ENCODE measurements around the gene EGLN3. TPM values are rescaled to one million over a fixed set of nuclear protein-coding genes. Genes with fewer than 3 reads are reported as not detected.

EGLN3 gene
- total RNA-seq (10 to 100 TPM; 23.9 to 46.7 TPM), polyA plus RNA-seq (10 to 100 TPM in 1 of 2 donors, under 1 TPM in 1; 0.33 to 15.7 TPM)
- long read RNA-seq, donor 1, transcript EGLN3-201 (5 exons, 2,709 nt): major isoform, 60 of 80 reads
- long read RNA-seq, donor 1, transcript EGLN3-205 (1 exons, 2,849 nt): minor isoform, 10 of 80 reads
- long read RNA-seq, donor 1, partial matches to known transcripts: 4 of 80 reads
- long read RNA-seq, donor 1, other reads (novel, unspliced or antisense): 5 of 80 reads
- long read RNA-seq, donor 2, transcript EGLN3-201 (5 exons, 2,709 nt): major isoform, 42 of 51 reads
- long read RNA-seq, donor 2, partial matches to known transcripts: 1 of 51 reads
- long read RNA-seq, donor 2, other reads (novel, unspliced or antisense): 3 of 51 reads

GRCh38 chr14:33950320-33951182 is at the start of gene EGLN3:
EGLN3 (minus strand) TSS chr14:33951074; CDS start chr14:33950752, 322 bp downstream.
- no peaks in the 10 kb centered on the region for H3K27me3 ChIP-seq (ENCODE audit: control insufficient read depth in 1 of 2, insufficient read depth in 2 of 2, low read length in 1 of 2)
- intact Hi-C loops (cut with DNase I): loop anchor here in 1 of 2 donors (2.0 to 10.0 kb wide), 3 partner anchors 106 to 148 kb away; no protein-coding TSS in a partner anchor
- WGBS, 2 donors: 0 to 1% methylated on average over 85 to 91 of the region's 91 CpGs
- DNase-seq: peak; percentile 92 to 97
- peak; percentile 98 for ATAC-seq (ENCODE audit: low FRiP score)
- no peaks in the 10 kb centered on the region for H3K4me1 ChIP-seq (ENCODE audit: control insufficient read depth in 1 of 2, insufficient read depth in 2 of 2, low read length in 2 of 2)
- peak within 1 kb of the TSS; percentile 23 to 82 for H3K4me3 ChIP-seq (ENCODE audit: low read length in 2 of 2)
- no peaks in the 10 kb centered on the region for H3K36me3 ChIP-seq (ENCODE audit: control insufficient read depth in 1 of 2, insufficient read depth in 2 of 2, low read length in 1 of 2)
- H3K9me3 ChIP-seq (ENCODE audit: control insufficient read depth, low read length): no peaks in the 10 kb centered on the region
- H3K27ac ChIP-seq (ENCODE audit: low read depth in 1 of 2, low read length in 2 of 2): peak within 1 kb of the TSS in 1 of 2 donors; percentile 15

GRCh38 chr14:34000396-34000795 is 49.5 kb upstream of the EGLN3 start:
- intact Hi-C loops (cut with DNase I): no loop called here
- no peaks in the 10 kb centered on the region for H3K27me3 ChIP-seq (ENCODE audit: control insufficient read depth in 1 of 2, insufficient read depth in 2 of 2, low read length in 1 of 2)
- no peaks in the 10 kb centered on the region for H3K9me3 ChIP-seq (ENCODE audit: control insufficient read depth, low read length)
- DNase-seq (no peak), ATAC-seq (ENCODE audit: low FRiP score) (no peak)
- H3K36me3 ChIP-seq (ENCODE audit: control insufficient read depth in 1 of 2, insufficient read depth in 2 of 2, low read length in 1 of 2): no peaks in the 10 kb centered on the region
- no peak overlapping the region for H3K27ac ChIP-seq (ENCODE audit: low read depth in 1 of 2, low read length in 2 of 2)
- no peak overlapping the region for H3K4me3 ChIP-seq (ENCODE audit: low read length in 2 of 2)
- H3K4me1 ChIP-seq (ENCODE audit: control insufficient read depth in 1 of 2, insufficient read depth in 2 of 2, low read length in 2 of 2): no peaks in the 10 kb centered on the region
- 93 to 96% methylated on average over 4 of the region's 4 CpGs for WGBS, 2 donors

GRCh38 chr14:33999771-34000291 is 49.0 kb upstream of the EGLN3 start:
- intact Hi-C loops (cut with DNase I): no loop called here
- whole genome bisulfite sequencing, 2 donors: 47 to 55% methylated on average over 3 of the region's 3 CpGs

GRCh38 chr14:33997611-33998010 is 46.7 kb upstream of the EGLN3 start:
- H3K4me3 ChIP-seq (ENCODE audit: low read length in 2 of 2): no peak overlapping the region
- 77 to 78% methylated on average over 2 of the region's 2 CpGs for WGBS, 2 donors
- no peaks in the 10 kb centered on the region for H3K9me3 ChIP-seq (ENCODE audit: control insufficient read depth, low read length)
- DNase-seq (no peak), ATAC-seq (ENCODE audit: low FRiP score) (no peak)
- no peaks in the 10 kb centered on the region for H3K4me1 ChIP-seq (ENCODE audit: control insufficient read depth in 1 of 2, insufficient read depth in 2 of 2, low read length in 2 of 2)
- no peaks in the 10 kb centered on the region for H3K27me3 ChIP-seq (ENCODE audit: control insufficient read depth in 1 of 2, insufficient read depth in 2 of 2, low read length in 1 of 2)
- intact Hi-C loops (cut with DNase I): no loop called here
- no peak overlapping the region for H3K27ac ChIP-seq (ENCODE audit: low read depth in 1 of 2, low read length in 2 of 2)
- no peaks in the 10 kb centered on the region for H3K36me3 ChIP-seq (ENCODE audit: control insufficient read depth in 1 of 2, insufficient read depth in 2 of 2, low read length in 1 of 2)

More at GRCh38 chr14:33999771-34000291, 49.0 kb upstream of the EGLN3 start:
- Histone ChIP-seq H3K36me3 (ENCODE audit: control insufficient read depth in 1 of 2, insufficient read depth in 2 of 2, low read length in 1 of 2) (no peaks in the 10 kb centered on the region), H3K9me3 (ENCODE audit: control insufficient read depth, low read length) (no peaks in the 10 kb centered on the region), H3K27me3 (ENCODE audit: control insufficient read depth in 1 of 2, insufficient read depth in 2 of 2, low read length in 1 of 2) (no peaks in the 10 kb centered on the region), H3K4me3 (ENCODE audit: low read length in 2 of 2) (no peak overlapping the region), H3K27ac (ENCODE audit: low read depth in 1 of 2, low read length in 2 of 2) (no peak overlapping the region), H3K4me1 (ENCODE audit: control insufficient read depth in 1 of 2, insufficient read depth in 2 of 2, low read length in 2 of 2) (no peaks in the 10 kb centered on the region)
- DNase-seq (no peak), ATAC-seq (ENCODE audit: low FRiP score) (no peak)

- WGBS, 2 donors: 96 to 97% methylated on average over 8 of the region's 8 CpGs
- H3K27me3 ChIP-seq (ENCODE audit: control insufficient read depth in 1 of 2, insufficient read depth in 2 of 2, low read length in 1 of 2): no peaks in the 10 kb centered on the region
- H3K27ac ChIP-seq (ENCODE audit: low read depth in 1 of 2, low read length in 2 of 2): no peak overlapping the region
- no peaks in the 10 kb centered on the region for H3K9me3 ChIP-seq (ENCODE audit: control insufficient read depth, low read length)
- ATAC-seq (ENCODE audit: low FRiP score): no peak
- no peak for DNase-seq
- no peaks in the 10 kb centered on the region for H3K4me1 ChIP-seq (ENCODE audit: control insufficient read depth in 1 of 2, insufficient read depth in 2 of 2, low read length in 2 of 2)
- intact Hi-C loops (cut with DNase I): no loop called here
- H3K4me3 ChIP-seq (ENCODE audit: low read length in 2 of 2): no peak overlapping the region
- no peaks in the 10 kb centered on the region for H3K36me3 ChIP-seq (ENCODE audit: control insufficient read depth in 1 of 2, insufficient read depth in 2 of 2, low read length in 1 of 2)
Observed at GRCh38 chr14:33996462-33996861, 45.6 kb upstream of the EGLN3 start.

GRCh38 chr14:33993246-33993645 is 42.4 kb upstream of the EGLN3 start:
- Histone ChIP-seq H3K9me3 (ENCODE audit: control insufficient read depth, low read length) (no peaks in the 10 kb centered on the region), H3K4me1 (ENCODE audit: control insufficient read depth in 1 of 2, insufficient read depth in 2 of 2, low read length in 2 of 2) (peaks cover 0 to 2% of the 10 kb centered on the region in 2 donors), H3K36me3 (ENCODE audit: control insufficient read depth in 1 of 2, insufficient read depth in 2 of 2, low read length in 1 of 2) (no peaks in the 10 kb centered on the region), H3K27me3 (ENCODE audit: control insufficient read depth in 1 of 2, insufficient read depth in 2 of 2, low read length in 1 of 2) (no peaks in the 10 kb centered on the region), H3K4me3 (ENCODE audit: low read length in 2 of 2) (no peak overlapping the region), H3K27ac (ENCODE audit: low read depth in 1 of 2, low read length in 2 of 2) (no peak overlapping the region)
- WGBS, 2 donors: 72 to 73% methylated on average over 1 of the region's 1 CpG
- no peak for ATAC-seq (ENCODE audit: low FRiP score)
- DNase-seq: no peak
- intact Hi-C loops (cut with DNase I): no loop called here

GRCh38 chr14:33992274-33993007 is 41.6 kb upstream of the EGLN3 start:
- intact Hi-C loops (cut with DNase I): no loop called here
- ATAC-seq (ENCODE audit: low FRiP score) (no peak), DNase-seq (no peak)
- 94 to 95% methylated on average over 3 of the region's 3 CpGs for WGBS, 2 donors
- H3K4me3 ChIP-seq (ENCODE audit: low read length in 2 of 2): no peak overlapping the region
- H3K4me1 ChIP-seq (ENCODE audit: control insufficient read depth in 1 of 2, insufficient read depth in 2 of 2, low read length in 2 of 2): peaks cover 0 to 2% of the 10 kb centered on the region in 2 donors
- no peaks in the 10 kb centered on the region for H3K9me3 ChIP-seq (ENCODE audit: control insufficient read depth, low read length)
- no peak overlapping the region for H3K27ac ChIP-seq (ENCODE audit: low read depth in 1 of 2, low read length in 2 of 2)
- no peaks in the 10 kb centered on the region for H3K27me3 ChIP-seq (ENCODE audit: control insufficient read depth in 1 of 2, insufficient read depth in 2 of 2, low read length in 1 of 2)
- no peaks in the 10 kb centered on the region for H3K36me3 ChIP-seq (ENCODE audit: control insufficient read depth in 1 of 2, insufficient read depth in 2 of 2, low read length in 1 of 2)

- Histone ChIP-seq H3K27me3 (ENCODE audit: control insufficient read depth in 1 of 2, insufficient read depth in 2 of 2, low read length in 1 of 2) (no peaks in the 10 kb centered on the region), H3K4me3 (ENCODE audit: low read length in 2 of 2) (no peak overlapping the region), H3K9me3 (ENCODE audit: control insufficient read depth, low read length) (no peaks in the 10 kb centered on the region), H3K4me1 (ENCODE audit: control insufficient read depth in 1 of 2, insufficient read depth in 2 of 2, low read length in 2 of 2) (peaks cover 0 to 2% of the 10 kb centered on the region in 2 donors), H3K36me3 (ENCODE audit: control insufficient read depth in 1 of 2, insufficient read depth in 2 of 2, low read length in 1 of 2) (no peaks in the 10 kb centered on the region), H3K27ac (ENCODE audit: low read depth in 1 of 2, low read length in 2 of 2) (no peak overlapping the region)
- DNase-seq: no peak
- ATAC-seq (ENCODE audit: low FRiP score): no peak
- intact Hi-C loops (cut with DNase I): no loop called here
- 95 to 96% methylated on average over 1 of the region's 1 CpG for whole genome bisulfite sequencing, 2 donors
Observed at GRCh38 chr14:33990790-33991189, 39.9 kb upstream of the EGLN3 start.
